ENCODE measurements around the gene SNURF. TPM values are rescaled to one million over a fixed set of nuclear protein-coding genes. Genes with fewer than 3 reads are reported as not detected.
A peak's percentile ranks its signal among the peaks of the same experiment; 100 is the strongest.

SNURF gene
- polyA plus RNA-seq (2012; ENCODE audit: insufficient read length, low read depth) = 97.6 TPM

GRCh38 chr15:24954783-24955530 is at the start of gene SNURF, which contains the start of gene SNRPN:
SNURF (plus strand) TSS chr15:24954987; CDS start chr15:24955049, 62 bp downstream.
SNRPN (plus strand) TSS chr15:24954987; CDS start chr15:24974454, 19,467 bp downstream.
- TF ChIP-seq SIN3A (IDR thresholded peaks at IDR 0.05; ENCODE audit: borderline replicate concordance, insufficient read depth, low read length) (no peak), REST (IDR thresholded peaks at IDR 0.05; ENCODE audit: insufficient read depth in 1 of 2, low read depth in 2 of 2, low read length in 2 of 2) (no peak), POLR2AphosphoS5 (IDR thresholded peaks at IDR 0.05; ENCODE audit: low read depth, low read length) (peak; percentile 71), FOXP2 (optimal IDR thresholded peaks at IDR 0.05; ENCODE audit: borderline replicate concordance, extremely low read depth, extremely low read length, insufficient read depth) (peak; percentile 65), TAF1 (IDR thresholded peaks at IDR 0.05; ENCODE audit: borderline replicate concordance, insufficient read depth, low read length) (peak; percentile 60; the same call in 1 of the 2 replicates)

- no peak for TF ChIP-seq TAF1 (IDR thresholded peaks at IDR 0.05; ENCODE audit: borderline replicate concordance, insufficient read depth, low read length)
- no peak for TF ChIP-seq POLR2AphosphoS5 (IDR thresholded peaks at IDR 0.05; ENCODE audit: low read depth, low read length)
- no peak for TF ChIP-seq REST (IDR thresholded peaks at IDR 0.05; ENCODE audit: insufficient read depth in 1 of 2, low read depth in 2 of 2, low read length in 2 of 2)
- TF ChIP-seq SIN3A (IDR thresholded peaks at IDR 0.05; ENCODE audit: borderline replicate concordance, insufficient read depth, low read length) = no peak
- TF ChIP-seq FOXP2 (optimal IDR thresholded peaks at IDR 0.05; ENCODE audit: borderline replicate concordance, extremely low read depth, extremely low read length, insufficient read depth) = no peak
These were observed 38.3 kb upstream of the SNURF start for GRCh38 chr15:24916305-24917009.

GRCh38 chr15:24917431-24917830 is 37.4 kb upstream of the SNURF start:
- TF ChIP-seq FOXP2 (optimal IDR thresholded peaks at IDR 0.05; ENCODE audit: borderline replicate concordance, extremely low read depth, extremely low read length, insufficient read depth) = no peak
- no peak for TF ChIP-seq POLR2AphosphoS5 (IDR thresholded peaks at IDR 0.05; ENCODE audit: low read depth, low read length)
- no peak for TF ChIP-seq TAF1 (IDR thresholded peaks at IDR 0.05; ENCODE audit: borderline replicate concordance, insufficient read depth, low read length)
- no peak for TF ChIP-seq REST (IDR thresholded peaks at IDR 0.05; ENCODE audit: insufficient read depth in 1 of 2, low read depth in 2 of 2, low read length in 2 of 2)
- no peak for TF ChIP-seq SIN3A (IDR thresholded peaks at IDR 0.05; ENCODE audit: borderline replicate concordance, insufficient read depth, low read length)

- TF ChIP-seq SIN3A (IDR thresholded peaks at IDR 0.05; ENCODE audit: borderline replicate concordance, insufficient read depth, low read length) (no peak), POLR2AphosphoS5 (IDR thresholded peaks at IDR 0.05; ENCODE audit: low read depth, low read length) (no peak), TAF1 (IDR thresholded peaks at IDR 0.05; ENCODE audit: borderline replicate concordance, insufficient read depth, low read length) (no peak), FOXP2 (optimal IDR thresholded peaks at IDR 0.05; ENCODE audit: borderline replicate concordance, extremely low read depth, extremely low read length, insufficient read depth) (no peak)
These were observed 35.3 kb upstream of the SNURF start for GRCh38 chr15:24919446-24919845.

GRCh38 chr15:24924153-24924552 is 30.6 kb upstream of the SNURF start:
- TF ChIP-seq TAF1 (IDR thresholded peaks at IDR 0.05; ENCODE audit: borderline replicate concordance, insufficient read depth, low read length) (no peak), FOXP2 (optimal IDR thresholded peaks at IDR 0.05; ENCODE audit: borderline replicate concordance, extremely low read depth, extremely low read length, insufficient read depth) (no peak), SIN3A (IDR thresholded peaks at IDR 0.05; ENCODE audit: borderline replicate concordance, insufficient read depth, low read length) (no peak), POLR2AphosphoS5 (IDR thresholded peaks at IDR 0.05; ENCODE audit: low read depth, low read length) (no peak), REST (IDR thresholded peaks at IDR 0.05; ENCODE audit: insufficient read depth in 1 of 2, low read depth in 2 of 2, low read length in 2 of 2) (no peak)

Data from PFSK-1 (cell line).